ENCODE data around the gene TNFAIP2.

- TF ChIP-seq ARNTL (CRISPR knock-in tag; IDR thresholded peaks at IDR 0.05; ENCODE audit: borderline replicate concordance, low read depth): no peak
- no peak for TF ChIP-seq OSR1 (CRISPR knock-in tag; IDR thresholded peaks at IDR 0.05)
- TF ChIP-seq ZC3H10 (CRISPR knock-in tag; IDR thresholded peaks at IDR 0.05): no peak
- no peak for TF ChIP-seq TCF4 (CRISPR knock-in tag; IDR thresholded peaks at IDR 0.05; ENCODE audit: borderline replicate concordance)
- no peak for TF ChIP-seq ZNF565 (CRISPR knock-in tag; conservative IDR thresholded peaks at IDR 0.05; ENCODE audit: low read depth)
- no peak for TF ChIP-seq PPARA (CRISPR knock-in tag; IDR thresholded peaks at IDR 0.05; ENCODE audit: borderline replicate concordance)
- no peak for TF ChIP-seq ZNF8 (CRISPR knock-in tag; IDR thresholded peaks at IDR 0.05)
- TF ChIP-seq CSDC2 (CRISPR knock-in tag; IDR thresholded peaks at IDR 0.05): no peak
These were observed 11.7 kb downstream of the TNFAIP2 start for GRCh38 chr14:103134919-103135318.

Measured in SK-N-SH treated with all-trans-retinoic acid at 6 μM for 48 hours (cell line).